ENCODE measurements around the gene CPHXL2.

Gene CPHXL2

GRCh38 chr16:75676909-75677308 is at the start of gene CPHXL2:
TSS of gene CPHXL2 (minus strand) at chr16:75677009. CDS start at chr16:75676999, 10 bp downstream.
- Histone ChIP-seq H3K36me3 (ENCODE audit: control insufficient read depth, insufficient read depth, low read length, severe bottlenecking) (no peaks in the 10 kb centered on the region), H3K9me3 (ENCODE audit: control insufficient read depth, low read length) (no peaks in the 10 kb centered on the region), H3K4me1 (ENCODE audit: control insufficient read depth, insufficient read depth, low read length) (no peaks in the 10 kb centered on the region), H3K27me3 (replicated peaks; ENCODE audit: control insufficient read depth, insufficient read depth, low read length) (no peaks in the 10 kb centered on the region), H3K9ac (ENCODE audit: low read length) (no peak within 1 kb of the TSS), H3K4me3 (ENCODE audit: low read length) (no peak within 1 kb of the TSS)
- DNase-seq (ENCODE audit: low read depth): no peak

- Histone ChIP-seq H3K27me3 (replicated peaks; ENCODE audit: control insufficient read depth, insufficient read depth, low read length) (no peaks in the 10 kb centered on the region), H3K4me3 (ENCODE audit: low read length) (no peak within 1 kb of the TSS), H3K4me1 (ENCODE audit: control insufficient read depth, insufficient read depth, low read length) (no peaks in the 10 kb centered on the region), H3K9ac (ENCODE audit: low read length) (no peak within 1 kb of the TSS), H3K9me3 (ENCODE audit: control insufficient read depth, low read length) (no peaks in the 10 kb centered on the region), H3K36me3 (ENCODE audit: control insufficient read depth, insufficient read depth, low read length, severe bottlenecking) (no peaks in the 10 kb centered on the region)
- DNase-seq (ENCODE audit: low read depth): no peak
Observed at GRCh38 chr16:75726390-75726789, 49.6 kb upstream of the CPHXL2 start, which contains the start of gene CPHXL. TSS of gene CPHXL (minus strand) at chr16:75726490. CDS start at chr16:75726442, 48 bp downstream.

- no peaks in the 10 kb centered on the region for H3K9me3 ChIP-seq (ENCODE audit: control insufficient read depth, low read length)
- no peak for DNase-seq (ENCODE audit: low read depth)
Observed at GRCh38 chr16:75718452-75718851, 41.6 kb upstream of the CPHXL2 start.

GRCh38 chr16:75714661-75715060 is 37.9 kb upstream of the CPHXL2 start:
- H3K4me1 ChIP-seq (ENCODE audit: control insufficient read depth, insufficient read depth, low read length): no peaks in the 10 kb centered on the region
- DNase-seq (ENCODE audit: low read depth): no peak
- no peak overlapping the region for H3K9ac ChIP-seq (ENCODE audit: low read length)
- no peaks in the 10 kb centered on the region for H3K36me3 ChIP-seq (ENCODE audit: control insufficient read depth, insufficient read depth, low read length, severe bottlenecking)
- peaks cover 15% of the 10 kb centered on the region for H3K9me3 ChIP-seq (ENCODE audit: control insufficient read depth, low read length)
- H3K27me3 ChIP-seq (replicated peaks; ENCODE audit: control insufficient read depth, insufficient read depth, low read length): no peaks in the 10 kb centered on the region
- no peak overlapping the region for H3K4me3 ChIP-seq (ENCODE audit: low read length)

More at GRCh38 chr16:75718452-75718851, 41.6 kb upstream of the CPHXL2 start:
- Histone ChIP-seq H3K27me3 (replicated peaks; ENCODE audit: control insufficient read depth, insufficient read depth, low read length) (no peaks in the 10 kb centered on the region), H3K36me3 (ENCODE audit: control insufficient read depth, insufficient read depth, low read length, severe bottlenecking) (no peaks in the 10 kb centered on the region), H3K4me3 (ENCODE audit: low read length) (no peak overlapping the region), H3K9ac (ENCODE audit: low read length) (no peak overlapping the region), H3K4me1 (ENCODE audit: control insufficient read depth, insufficient read depth, low read length) (no peaks in the 10 kb centered on the region)

- Histone ChIP-seq H3K36me3 (ENCODE audit: control insufficient read depth, insufficient read depth, low read length, severe bottlenecking) (no peaks in the 10 kb centered on the region), H3K4me3 (ENCODE audit: low read length) (no peak overlapping the region), H3K27me3 (replicated peaks; ENCODE audit: control insufficient read depth, insufficient read depth, low read length) (no peaks in the 10 kb centered on the region), H3K9ac (ENCODE audit: low read length) (no peak overlapping the region), H3K4me1 (ENCODE audit: control insufficient read depth, insufficient read depth, low read length) (no peaks in the 10 kb centered on the region), H3K9me3 (ENCODE audit: control insufficient read depth, low read length) (peaks cover 19% of the 10 kb centered on the region)
- DNase-seq (ENCODE audit: low read depth): no peak
Observed at GRCh38 chr16:75710344-75710743, 33.5 kb upstream of the CPHXL2 start.

GRCh38 chr16:75703306-75703705 is 26.5 kb upstream of the CPHXL2 start:
- no peaks in the 10 kb centered on the region for H3K9me3 ChIP-seq (ENCODE audit: control insufficient read depth, low read length)
- DNase-seq (ENCODE audit: low read depth): peak; percentile 6

GRCh38 chr16:75702242-75702641 is 25.4 kb upstream of the CPHXL2 start:
- Histone ChIP-seq H3K36me3 (ENCODE audit: control insufficient read depth, insufficient read depth, low read length, severe bottlenecking) (no peaks in the 10 kb centered on the region), H3K4me3 (ENCODE audit: low read length) (no peak overlapping the region), H3K4me1 (ENCODE audit: control insufficient read depth, insufficient read depth, low read length) (no peaks in the 10 kb centered on the region), H3K9me3 (ENCODE audit: control insufficient read depth, low read length) (no peaks in the 10 kb centered on the region), H3K9ac (ENCODE audit: low read length) (no peak overlapping the region), H3K27me3 (replicated peaks; ENCODE audit: control insufficient read depth, insufficient read depth, low read length) (no peaks in the 10 kb centered on the region)
- peak; percentile 3 for DNase-seq (ENCODE audit: low read depth)

More at GRCh38 chr16:75703306-75703705, 26.5 kb upstream of the CPHXL2 start:
- no peaks in the 10 kb centered on the region for H3K36me3 ChIP-seq (ENCODE audit: control insufficient read depth, insufficient read depth, low read length, severe bottlenecking)
- no peaks in the 10 kb centered on the region for H3K4me1 ChIP-seq (ENCODE audit: control insufficient read depth, insufficient read depth, low read length)
- H3K27me3 ChIP-seq (replicated peaks; ENCODE audit: control insufficient read depth, insufficient read depth, low read length): no peaks in the 10 kb centered on the region
- no peak overlapping the region for H3K9ac ChIP-seq (ENCODE audit: low read length)
- H3K4me3 ChIP-seq (ENCODE audit: low read length): no peak overlapping the region

- H3K9me3 ChIP-seq (ENCODE audit: control insufficient read depth, low read length): no peaks in the 10 kb centered on the region
- H3K4me3 ChIP-seq (ENCODE audit: low read length): no peak within 1 kb of the TSS
- no peaks in the 10 kb centered on the region for H3K4me1 ChIP-seq (ENCODE audit: control insufficient read depth, insufficient read depth, low read length)
- H3K36me3 ChIP-seq (ENCODE audit: control insufficient read depth, insufficient read depth, low read length, severe bottlenecking): no peaks in the 10 kb centered on the region
- H3K9ac ChIP-seq (ENCODE audit: low read length): no peak within 1 kb of the TSS
- H3K27me3 ChIP-seq (replicated peaks; ENCODE audit: control insufficient read depth, insufficient read depth, low read length): no peaks in the 10 kb centered on the region
- DNase-seq (ENCODE audit: low read depth): no peak
Observed at GRCh38 chr16:75701361-75701760, 24.6 kb upstream of the CPHXL2 start, which contains the start of gene DUXB. TSS of gene DUXB (minus strand) at chr16:75701461. CDS start at chr16:75701418, 43 bp downstream.

GRCh38 chr16:75697571-75697970 is 20.8 kb upstream of the CPHXL2 start:
- DNase-seq (ENCODE audit: low read depth): no peak
- no peaks in the 10 kb centered on the region for H3K9me3 ChIP-seq (ENCODE audit: control insufficient read depth, low read length)
- H3K4me3 ChIP-seq (ENCODE audit: low read length): no peak overlapping the region
- H3K27me3 ChIP-seq (replicated peaks; ENCODE audit: control insufficient read depth, insufficient read depth, low read length): no peaks in the 10 kb centered on the region
- no peaks in the 10 kb centered on the region for H3K4me1 ChIP-seq (ENCODE audit: control insufficient read depth, insufficient read depth, low read length)
- no peak overlapping the region for H3K9ac ChIP-seq (ENCODE audit: low read length)
- H3K36me3 ChIP-seq (ENCODE audit: control insufficient read depth, insufficient read depth, low read length, severe bottlenecking): no peaks in the 10 kb centered on the region

GRCh38 chr16:75695708-75696107 is 18.9 kb upstream of the CPHXL2 start:
- Histone ChIP-seq H3K4me1 (ENCODE audit: control insufficient read depth, insufficient read depth, low read length) (no peaks in the 10 kb centered on the region), H3K27me3 (replicated peaks; ENCODE audit: control insufficient read depth, insufficient read depth, low read length) (no peaks in the 10 kb centered on the region), H3K9me3 (ENCODE audit: control insufficient read depth, low read length) (no peaks in the 10 kb centered on the region), H3K9ac (ENCODE audit: low read length) (no peak overlapping the region), H3K4me3 (ENCODE audit: low read length) (no peak overlapping the region), H3K36me3 (ENCODE audit: control insufficient read depth, insufficient read depth, low read length, severe bottlenecking) (no peaks in the 10 kb centered on the region)
- DNase-seq (ENCODE audit: low read depth): no peak

- Histone ChIP-seq H3K4me3 (ENCODE audit: low read length) (no peak overlapping the region), H3K9ac (ENCODE audit: low read length) (no peak overlapping the region), H3K4me1 (ENCODE audit: control insufficient read depth, insufficient read depth, low read length) (no peaks in the 10 kb centered on the region), H3K36me3 (ENCODE audit: control insufficient read depth, insufficient read depth, low read length, severe bottlenecking) (no peaks in the 10 kb centered on the region), H3K9me3 (ENCODE audit: control insufficient read depth, low read length) (no peaks in the 10 kb centered on the region), H3K27me3 (replicated peaks; ENCODE audit: control insufficient read depth, insufficient read depth, low read length) (no peaks in the 10 kb centered on the region)
- no peak for DNase-seq (ENCODE audit: low read depth)
Observed at GRCh38 chr16:75687361-75687760, 10.6 kb upstream of the CPHXL2 start.

GRCh38 chr16:75682308-75682707 is 5.5 kb upstream of the CPHXL2 start:
- DNase-seq (ENCODE audit: low read depth): no peak
- Histone ChIP-seq H3K9me3 (ENCODE audit: control insufficient read depth, low read length) (no peaks in the 10 kb centered on the region), H3K36me3 (ENCODE audit: control insufficient read depth, insufficient read depth, low read length, severe bottlenecking) (no peaks in the 10 kb centered on the region), H3K4me3 (ENCODE audit: low read length) (no peak overlapping the region), H3K9ac (ENCODE audit: low read length) (no peak overlapping the region), H3K27me3 (replicated peaks; ENCODE audit: control insufficient read depth, insufficient read depth, low read length) (no peaks in the 10 kb centered on the region), H3K4me1 (ENCODE audit: control insufficient read depth, insufficient read depth, low read length) (no peaks in the 10 kb centered on the region)

Measured in adipocyte (in vitro differentiated cells).